Uterine smooth muscle cell (primary cell): ENCODE data around the gene GPD1. TPM values are rescaled to one million over a fixed set of nuclear protein-coding genes. Genes with fewer than 3 reads are reported as not detected.

Experiments used
- total RNA-seq: library from RNA; depleted of rRNA; stranded (reverse); fragments of >200 nt; gene quantifications from 2 replicates; pipeline ENCODE4 v1.2.3, GENCODE V29; 2014

The GPD1 gene
- total RNA-seq: 0.25 TPM in 1 of 2 replicates, not detected in the other

GRCh38 chr12:50103767-50104321 lies at the start of gene GPD1:
Gene GPD1, plus strand, starts transcription at chr12:50104008. Its CDS starts 43 bp downstream, at chr12:50104051.

GRCh38 chr12:50057000-50057841 lies 46.6 kb upstream of the GPD1 start, which contains the start of gene ASIC1:
Gene ASIC1, plus strand, starts transcription at chr12:50057596. Its CDS starts 1,171 bp downstream, at chr12:50058767.

GRCh38 chr12:50084775-50085614 lies 18.8 kb upstream of the GPD1 start, which contains the start of gene SMARCD1:
Gene SMARCD1, plus strand, starts transcription at chr12:50085342. Its CDS starts 28 bp downstream, at chr12:50085370.

GRCh38 chr12:50111693-50112455 lies 8.1 kb downstream of the GPD1 start, which contains the start of gene COX14:
Gene COX14, plus strand, starts transcription at chr12:50112236. Its CDS starts 7,808 bp downstream, at chr12:50120044.

Other genes with a start within 250 kb of the GPD1 start
- 1.5 and 3.0 TPM in 2 replicates for gene FAIM2, start 200.1 kb upstream of the GPD1 start, total RNA-seq
- not detected in 2 replicates for gene AQP2, start 153.3 kb upstream of the GPD1 start, total RNA-seq
- gene AQP5, start 142.1 kb upstream of the GPD1 start, total RNA-seq: not detected in 2 replicates
- gene AQP6, start 131.1 kb upstream of the GPD1 start, total RNA-seq: 0.12 TPM in 1 of 2 replicates, not detected in the other
- gene RACGAP1, start 78.5 kb upstream of the GPD1 start, total RNA-seq: 51.1 and 168 TPM in 2 replicates
- gene ASIC1, start 46.4 kb upstream of the GPD1 start, total RNA-seq: 0.66 and 3.6 TPM in 2 replicates
- gene SMARCD1, start 18.7 kb upstream of the GPD1 start, total RNA-seq: 30.4 and 46.1 TPM in 2 replicates
- gene COX14, start 8.2 kb downstream of the GPD1 start, total RNA-seq: 32.4 and 41.6 TPM in 2 replicates
- 28.4 and 35.5 TPM in 2 replicates for gene CERS5, start 63.4 kb downstream of the GPD1 start, total RNA-seq
- 89.0 and 96.9 TPM in 2 replicates for gene LIMA1, start 179.5 kb downstream of the GPD1 start, total RNA-seq